22Rv1 (cell line): ENCODE measurements around the gene ERC1.

Experiments used
- ZFX ChIP-seq: fragments of 450-650 bp; IDR thresholded peaks from 2 replicates; pipeline ENCODE4 v1.6.1; 2017; ENCODE audit warnings: antibody characterized with exemption, borderline replicate concordance
- TF ChIP-seq, protein P1 (sequence below): fragments of 450-650 bp; IDR thresholded peaks from 2 replicates; pipeline ENCODE4 v1.5.1; 2017; ENCODE audit warnings: mild to moderate bottlenecking

- TF ChIP-seq, protein P1, sequence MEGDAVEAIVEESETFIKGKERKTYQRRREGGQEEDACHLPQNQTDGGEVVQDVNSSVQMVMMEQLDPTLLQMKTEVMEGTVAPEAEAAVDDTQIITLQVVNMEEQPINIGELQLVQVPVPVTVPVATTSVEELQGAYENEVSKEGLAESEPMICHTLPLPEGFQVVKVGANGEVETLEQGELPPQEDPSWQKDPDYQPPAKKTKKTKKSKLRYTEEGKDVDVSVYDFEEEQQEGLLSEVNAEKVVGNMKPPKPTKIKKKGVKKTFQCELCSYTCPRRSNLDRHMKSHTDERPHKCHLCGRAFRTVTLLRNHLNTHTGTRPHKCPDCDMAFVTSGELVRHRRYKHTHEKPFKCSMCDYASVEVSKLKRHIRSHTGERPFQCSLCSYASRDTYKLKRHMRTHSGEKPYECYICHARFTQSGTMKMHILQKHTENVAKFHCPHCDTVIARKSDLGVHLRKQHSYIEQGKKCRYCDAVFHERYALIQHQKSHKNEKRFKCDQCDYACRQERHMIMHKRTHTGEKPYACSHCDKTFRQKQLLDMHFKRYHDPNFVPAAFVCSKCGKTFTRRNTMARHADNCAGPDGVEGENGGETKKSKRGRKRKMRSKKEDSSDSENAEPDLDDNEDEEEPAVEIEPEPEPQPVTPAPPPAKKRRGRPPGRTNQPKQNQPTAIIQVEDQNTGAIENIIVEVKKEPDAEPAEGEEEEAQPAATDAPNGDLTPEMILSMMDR, result no peak
- no peak for TF ChIP-seq ZFX
Observed at GRCh38 chr12:1053690-1054089, 62.7 kb downstream of the ERC1 start.
